HUES48 (cell line): ENCODE measurements around the gene ATG9A.
A peak's percentile ranks its signal among the peaks of the same experiment; 100 is the strongest.

Experiments used
- H3K27ac ChIP-seq: one replicate; pipeline ENCODE4 v1.7.0; 2013; ENCODE audit warnings: low read depth, low read length, inconsistent platforms
- H3K27me3 ChIP-seq: 2 replicates; pipeline ENCODE4 v1.6.1; 2013; ENCODE audit warnings: mild to moderate bottlenecking, low read length; ENCODE audit not compliant: control insufficient read depth, insufficient read depth
- H3K36me3 ChIP-seq: 2 replicates; pipeline ENCODE4 v1.6.1; 2013; ENCODE audit warnings: low read length; ENCODE audit not compliant: control insufficient read depth, insufficient read depth
- H3K4me1 ChIP-seq: 2 replicates; pipeline ENCODE4 v1.6.1; 2013; ENCODE audit warnings: mild to moderate bottlenecking, low read length; ENCODE audit not compliant: control insufficient read depth, insufficient read depth
- H3K4me3 ChIP-seq: 2 replicates; pipeline ENCODE4 v1.5.1; 2013; ENCODE audit warnings: mild to moderate bottlenecking, low read depth, low read length
- H3K9ac ChIP-seq: 2 replicates; pipeline ENCODE4 v1.6.1; 2013; ENCODE audit warnings: mild to moderate bottlenecking, low read depth, low read length, moderate library complexity
- H3K9me3 ChIP-seq: 2 replicates; pipeline ENCODE4 v1.6.1; 2013; ENCODE audit warnings: low read length; ENCODE audit not compliant: control insufficient read depth, insufficient read depth

The ATG9A gene

GRCh38 chr2:219251656-219252055 lies 22.2 kb upstream of the ATG9A start:
- no peak overlapping the region for H3K9ac ChIP-seq
- no peak overlapping the region for H3K4me3 ChIP-seq
- H3K27me3 ChIP-seq: peaks cover 56% of the 10 kb centered on the region
- peaks cover 15% of the 10 kb centered on the region for H3K4me1 ChIP-seq
- H3K9me3 ChIP-seq: no peaks in the 10 kb centered on the region
- H3K27ac ChIP-seq: no peak overlapping the region
- peaks cover 29% of the 10 kb centered on the region for H3K36me3 ChIP-seq

DNA sequence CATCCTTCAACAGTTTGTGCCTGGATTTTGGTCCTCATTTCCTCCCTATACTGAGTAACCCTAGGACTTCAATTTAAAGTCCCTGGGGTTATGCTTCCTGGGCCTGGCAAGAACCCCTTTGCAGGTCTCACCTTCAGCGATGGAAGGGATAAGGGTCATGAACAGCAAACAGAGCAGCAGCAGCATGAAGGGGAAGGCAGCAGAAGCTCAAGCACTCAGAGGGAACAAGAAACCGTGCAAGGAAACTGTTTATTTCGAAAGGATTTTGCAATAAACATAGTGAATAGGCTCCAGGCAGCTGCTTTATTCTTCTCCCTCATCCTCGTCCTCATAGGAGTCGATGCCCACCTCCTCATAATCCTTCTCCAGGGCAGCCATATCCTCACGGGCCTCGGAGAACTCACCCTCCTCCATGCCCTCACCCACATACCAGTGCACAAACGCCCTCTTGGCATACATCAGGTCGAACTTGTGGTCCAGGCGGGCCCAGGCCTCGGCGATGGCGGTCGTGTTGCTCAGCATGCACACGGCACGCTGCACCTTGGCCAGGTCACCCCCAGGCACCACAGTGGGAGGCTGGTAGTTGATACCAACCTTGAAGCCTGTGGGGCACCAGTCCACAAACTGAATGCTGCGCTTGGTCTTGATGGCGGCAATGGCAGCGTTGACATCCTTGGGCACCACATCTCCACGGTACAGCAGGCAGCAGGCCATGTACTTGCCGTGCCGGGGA lies 20.8 kb upstream of the ATG9A start:
- peaks cover 42% of the 10 kb centered on the region for H3K27me3 ChIP-seq
- peaks cover 29% of the 10 kb centered on the region for H3K36me3 ChIP-seq
- no peak overlapping the region for H3K27ac ChIP-seq
- peaks cover 19% of the 10 kb centered on the region for H3K4me1 ChIP-seq
- no peaks in the 10 kb centered on the region for H3K9me3 ChIP-seq
- H3K4me3 ChIP-seq: no peak overlapping the region
- no peak overlapping the region for H3K9ac ChIP-seq

DNA sequence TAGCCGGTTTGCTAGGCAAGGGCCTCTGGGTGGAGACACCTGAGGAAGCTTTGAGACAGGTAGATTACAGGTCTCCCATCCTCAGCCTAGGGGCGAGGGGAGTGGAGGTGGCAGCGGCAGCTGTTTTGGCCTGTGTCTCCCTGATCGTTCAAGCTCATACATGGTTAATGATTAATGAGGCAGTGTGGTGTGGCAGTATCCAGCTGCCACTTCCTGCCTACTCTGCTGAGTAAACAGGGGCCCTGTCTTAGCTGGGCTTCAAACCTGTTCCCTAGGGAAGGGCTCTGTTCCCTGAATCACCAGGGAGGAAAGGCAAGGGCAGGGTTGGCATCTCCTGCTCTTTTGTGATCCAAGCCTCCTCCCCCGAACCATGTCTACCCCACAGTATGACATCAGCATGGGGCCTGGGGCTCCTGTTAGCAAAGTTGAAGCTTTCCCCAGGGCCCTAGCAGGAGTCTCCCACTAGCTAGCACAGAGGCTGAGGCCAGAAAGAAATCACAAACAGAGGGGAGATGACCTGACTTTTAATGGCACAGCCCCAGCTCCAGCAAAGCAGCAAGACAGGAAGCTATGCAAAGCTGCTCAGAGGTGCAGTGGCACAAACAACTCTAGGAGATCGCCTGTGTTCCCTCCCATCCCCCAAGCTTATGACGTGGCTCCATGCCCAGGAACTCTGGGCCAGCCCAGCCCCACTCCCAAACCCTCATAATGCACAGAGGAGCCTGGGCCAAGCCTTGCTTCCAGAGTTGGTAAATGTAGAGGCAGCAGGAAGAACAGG lies 20.0 kb upstream of the ATG9A start:
- peak overlapping the region; percentile 70 for H3K27ac ChIP-seq
- H3K36me3 ChIP-seq: peaks cover 29% of the 10 kb centered on the region
- peaks cover 33% of the 10 kb centered on the region for H3K27me3 ChIP-seq
- H3K4me3 ChIP-seq: no peak overlapping the region
- no peak overlapping the region for H3K9ac ChIP-seq
- H3K4me1 ChIP-seq: peaks cover 15% of the 10 kb centered on the region
- H3K9me3 ChIP-seq: no peaks in the 10 kb centered on the region

DNA sequence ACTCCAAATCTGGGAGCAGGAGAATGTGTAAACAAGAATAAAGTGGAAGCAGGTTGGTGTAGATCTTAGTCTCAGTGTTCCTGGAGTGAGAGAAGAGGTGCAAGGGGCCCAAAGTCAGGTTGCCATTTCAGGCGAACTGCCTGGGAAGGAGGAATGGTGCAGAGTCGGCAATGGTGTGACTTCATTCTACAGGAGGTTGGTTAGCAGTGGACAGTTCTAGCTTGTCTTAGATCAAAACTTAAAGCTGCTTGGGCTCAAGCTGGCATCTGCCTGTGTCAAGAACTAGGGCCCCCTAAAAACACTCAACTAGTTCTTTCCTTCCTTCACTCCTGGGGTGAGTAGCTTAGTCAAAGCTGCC lies 19.4 kb upstream of the ATG9A start:
- peaks cover 14% of the 10 kb centered on the region for H3K4me1 ChIP-seq
- H3K36me3 ChIP-seq: peaks cover 29% of the 10 kb centered on the region
- no peaks in the 10 kb centered on the region for H3K9me3 ChIP-seq
- H3K4me3 ChIP-seq: no peak overlapping the region
- H3K9ac ChIP-seq: no peak overlapping the region
- peaks cover 28% of the 10 kb centered on the region for H3K27me3 ChIP-seq
- H3K27ac ChIP-seq: peak overlapping the region; percentile 70

- Histone ChIP-seq H3K4me3 (no peak overlapping the region), H3K9ac (no peak overlapping the region), H3K27me3 (peaks cover 19% of the 10 kb centered on the region), H3K36me3 (peaks cover 29% of the 10 kb centered on the region), H3K9me3 (no peaks in the 10 kb centered on the region), H3K4me1 (peaks cover 14% of the 10 kb centered on the region), H3K27ac (no peak overlapping the region)
Measured at GRCh38 chr2:219247678-219248642, 18.5 kb upstream of the ATG9A start.

DNA sequence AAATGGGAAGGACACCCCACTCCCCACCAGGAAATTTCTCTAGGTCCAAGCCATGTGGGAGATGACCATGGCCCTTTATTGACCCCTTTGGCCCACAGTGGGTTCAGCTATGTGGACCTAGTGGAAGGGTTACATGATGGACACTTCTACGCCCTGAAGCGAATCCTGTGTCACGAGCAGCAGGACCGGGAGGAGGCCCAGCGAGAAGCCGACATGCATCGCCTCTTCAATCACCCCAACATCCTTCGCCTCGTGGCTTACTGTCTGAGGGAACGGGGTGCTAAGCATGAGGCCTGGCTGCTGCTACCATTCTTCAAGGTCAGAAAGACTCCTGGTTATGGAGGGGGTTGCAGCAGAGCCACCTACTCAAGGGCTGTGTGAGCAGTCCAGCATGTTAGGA lies 17.1 kb upstream of the ATG9A start:
- H3K4me3 ChIP-seq: no peak overlapping the region
- peaks cover 5% of the 10 kb centered on the region for H3K27me3 ChIP-seq
- H3K36me3 ChIP-seq: peaks cover 29% of the 10 kb centered on the region
- no peaks in the 10 kb centered on the region for H3K9me3 ChIP-seq
- no peak overlapping the region for H3K27ac ChIP-seq
- peaks cover 4% of the 10 kb centered on the region for H3K4me1 ChIP-seq
- H3K9ac ChIP-seq: no peak overlapping the region

DNA sequence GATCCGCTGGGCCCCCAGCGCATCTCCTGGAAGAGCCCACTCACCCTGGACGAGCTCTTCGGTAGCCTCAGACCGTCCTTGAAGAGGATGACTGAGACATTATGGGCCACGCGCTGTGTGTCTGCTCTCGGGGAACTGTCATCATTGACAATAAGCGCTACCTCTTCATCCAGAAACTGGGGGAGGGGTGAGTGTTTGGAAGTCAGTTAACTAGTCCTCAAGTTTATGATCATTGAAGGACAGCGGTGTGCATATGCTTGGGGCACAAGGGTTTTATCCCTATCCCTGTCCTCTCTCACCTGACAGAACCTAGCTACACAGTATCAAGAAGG lies 16.4 kb upstream of the ATG9A start:
- peaks cover 29% of the 10 kb centered on the region for H3K36me3 ChIP-seq
- peak overlapping the region; percentile 88 for H3K9ac ChIP-seq
- peak overlapping the region; percentile 88 for H3K27ac ChIP-seq
- no peaks in the 10 kb centered on the region for H3K9me3 ChIP-seq
- H3K4me3 ChIP-seq: peak overlapping the region; percentile 90
- H3K27me3 ChIP-seq: no peaks in the 10 kb centered on the region
- peaks cover 4% of the 10 kb centered on the region for H3K4me1 ChIP-seq

- peak within 1 kb of the TSS; percentile 88 for H3K27ac ChIP-seq
- peak within 1 kb of the TSS; percentile 90 for H3K4me3 ChIP-seq
- peaks cover 4% of the 10 kb centered on the region for H3K4me1 ChIP-seq
- peak within 1 kb of the TSS; percentile 88 for H3K9ac ChIP-seq
- H3K36me3 ChIP-seq: peaks cover 24% of the 10 kb centered on the region
- no peaks in the 10 kb centered on the region for H3K27me3 ChIP-seq
- no peaks in the 10 kb centered on the region for H3K9me3 ChIP-seq
Measured at GRCh38 chr2:219245148-219245898, 15.9 kb upstream of the ATG9A start, which contains the start of the genes GLB1L and STK16. Gene GLB1L, minus strand, starts transcription at chr2:219245444. Its CDS starts 1,871 bp downstream, at chr2:219243573. Gene STK16, plus strand, starts transcription at chr2:219245479. Its CDS starts 521 bp downstream, at chr2:219246000.

- peak overlapping the region; percentile 90 for H3K4me3 ChIP-seq
- H3K36me3 ChIP-seq: peaks cover 23% of the 10 kb centered on the region
- H3K27ac ChIP-seq: peak overlapping the region; percentile 88
- H3K27me3 ChIP-seq: no peaks in the 10 kb centered on the region
- H3K9ac ChIP-seq: peak overlapping the region; percentile 48; the same call in 1 of the 2 replicates
- no peaks in the 10 kb centered on the region for H3K9me3 ChIP-seq
- H3K4me1 ChIP-seq: peaks cover 4% of the 10 kb centered on the region
Measured at GRCh38 chr2:219244789-219245147, 15.3 kb upstream of the ATG9A start.

GRCh38 chr2:219243291-219243761 lies 13.9 kb upstream of the ATG9A start:
- no peak overlapping the region for H3K4me3 ChIP-seq
- H3K27me3 ChIP-seq: no peaks in the 10 kb centered on the region
- peaks cover 16% of the 10 kb centered on the region for H3K36me3 ChIP-seq
- H3K9me3 ChIP-seq: no peaks in the 10 kb centered on the region
- no peak overlapping the region for H3K9ac ChIP-seq
- H3K27ac ChIP-seq: no peak overlapping the region
- peaks cover 4% of the 10 kb centered on the region for H3K4me1 ChIP-seq
